Activated naive CD4-positive, alpha-beta T cell treated with Interleukin-2 at 50 U/mL for 16 hours (primary cell): Measurements from ENCODE around the gene CBLB.
A peak's percentile ranks its signal among the peaks of the same experiment; 100 is the strongest.
"Not testable (repeated sequence)": the region's sequence is repeated elsewhere in the genome, so short reads cannot be mapped to it uniquely, and the experiment has no call there.

Experiments
- DNase-seq: peaks from one replicate; pipeline ENCODE4 v3.0.0-alpha.2; 2020

CBLB gene

DNA sequence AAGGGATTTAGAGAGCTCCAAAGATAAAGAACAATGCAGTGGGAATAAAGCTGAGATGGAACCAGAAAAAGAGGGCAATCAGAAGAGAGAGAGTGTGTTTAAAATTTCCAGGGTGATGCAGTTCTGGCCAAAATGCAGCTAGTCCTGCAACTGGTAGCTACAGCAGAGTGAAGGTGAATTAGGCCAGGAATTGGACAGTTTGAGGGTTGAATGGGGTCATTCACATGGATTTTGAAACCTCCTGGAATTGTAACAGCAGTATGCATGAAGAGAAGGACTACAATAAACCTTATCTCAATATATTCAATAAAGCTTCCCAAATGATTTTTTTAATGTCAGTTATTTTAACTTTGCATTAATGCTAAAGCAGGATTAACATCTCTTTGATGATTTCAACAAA, 85.2 kb downstream of the CBLB start:
- no peak for DNase-seq

DNA sequence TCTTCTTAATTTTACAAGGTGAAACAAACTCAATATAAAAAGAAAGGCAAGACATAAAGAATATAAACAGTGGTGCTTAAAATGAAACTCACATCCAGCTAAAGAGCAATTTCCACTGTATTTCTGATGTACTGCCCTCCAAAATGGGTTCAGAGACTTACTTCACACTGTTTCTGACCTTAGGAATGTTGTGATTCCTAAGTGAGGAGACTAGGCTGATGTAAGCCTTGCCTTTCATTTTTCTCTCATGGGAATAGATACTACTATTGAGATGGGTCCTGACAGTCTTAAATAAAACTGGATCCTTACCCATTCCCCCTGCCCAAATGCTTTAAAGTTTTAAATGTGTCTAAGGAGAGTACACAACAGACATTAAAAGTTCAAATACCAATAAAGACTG, 86.9 kb downstream of the CBLB start:
- DNase-seq: no peak

DNA sequence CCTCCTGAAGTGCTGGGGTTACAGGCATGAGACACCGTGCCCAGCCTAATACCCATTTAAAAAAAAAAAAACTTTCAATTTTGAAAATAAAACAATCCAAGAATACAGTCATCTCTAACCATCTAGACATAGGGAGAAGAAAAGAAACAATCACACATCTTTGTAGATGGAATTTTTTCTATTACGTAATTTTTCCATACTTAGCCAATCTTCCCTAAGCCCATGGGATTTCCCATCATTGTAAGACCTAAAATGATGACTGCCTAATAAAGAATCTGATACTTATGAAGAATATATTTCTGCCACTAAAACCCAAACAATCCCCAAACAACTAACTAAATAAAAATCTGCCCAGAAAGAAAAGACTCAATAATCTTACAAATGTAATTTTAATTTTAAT, 88.7 kb downstream of the CBLB start:
- no peak for DNase-seq

DNA sequence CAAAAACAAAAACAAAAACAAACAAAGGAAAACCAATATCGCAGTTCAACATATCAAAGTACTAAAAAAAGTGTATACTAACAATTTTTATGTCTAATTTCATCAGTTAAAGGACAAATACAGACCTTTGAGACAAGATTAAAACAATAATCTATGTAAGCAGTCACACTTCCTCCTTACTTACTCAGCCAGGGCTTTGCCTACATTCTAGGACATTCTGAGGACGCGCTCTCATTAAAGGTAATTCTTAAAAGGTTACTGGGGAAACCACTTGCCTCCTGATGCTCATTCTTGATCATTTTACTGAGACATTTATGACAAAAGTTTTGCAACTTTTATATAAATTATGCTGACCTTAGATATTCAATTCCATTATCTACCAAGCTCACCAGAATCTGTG, 93.4 kb downstream of the CBLB start:
- DNase-seq: no peak

DNA sequence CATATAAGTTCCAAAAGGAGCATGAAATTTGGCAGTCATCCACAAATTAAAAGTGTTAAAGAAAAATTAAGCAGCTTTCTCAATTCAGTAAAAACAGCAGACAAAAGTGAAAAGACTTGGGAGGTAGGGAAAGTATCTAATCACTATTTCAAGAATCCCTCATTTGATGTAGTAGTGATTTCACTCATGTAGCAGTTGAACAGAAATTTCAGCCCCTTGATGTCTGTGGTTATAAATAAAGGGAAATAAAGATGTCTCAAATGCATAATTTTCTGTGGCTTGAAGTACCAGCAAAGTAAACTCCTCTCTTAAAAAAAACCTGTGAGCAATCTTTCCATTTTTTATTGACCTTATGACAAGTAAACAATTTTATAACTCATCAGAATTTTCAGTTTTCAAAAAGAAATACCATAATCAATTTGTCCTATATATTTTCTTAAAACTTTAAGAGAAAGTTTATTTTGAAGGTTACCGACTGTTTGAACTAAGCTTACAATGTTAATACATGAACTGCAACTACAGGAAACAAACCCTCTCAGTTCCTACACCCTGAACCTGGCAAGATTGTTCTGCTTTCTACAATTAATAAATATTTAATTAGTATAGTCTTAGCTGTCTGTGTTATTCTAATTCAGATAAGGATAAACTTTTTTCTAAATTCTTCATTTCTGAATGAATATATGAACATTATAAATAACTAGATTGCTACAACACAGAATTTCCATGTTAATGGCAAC, 94.2 kb downstream of the CBLB start:
- no peak for DNase-seq

DNA sequence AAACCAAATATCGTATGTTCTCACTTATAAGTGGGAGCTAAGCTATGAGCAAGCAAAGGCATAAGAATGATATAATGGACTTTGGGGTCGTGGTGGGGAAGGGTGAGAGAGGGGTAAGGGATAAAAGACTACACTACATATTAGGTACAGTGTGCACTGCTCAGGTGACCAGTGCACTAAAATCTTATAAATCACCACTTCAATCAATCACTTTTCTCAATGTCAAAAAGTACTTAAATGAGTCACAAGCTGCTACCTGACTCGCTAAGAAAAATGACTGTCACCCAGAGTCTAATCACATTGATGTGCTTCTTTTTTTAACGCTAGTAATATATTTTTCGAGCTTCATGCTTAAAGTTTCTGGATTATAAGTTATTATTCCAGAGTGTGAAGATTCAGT, 95.5 kb downstream of the CBLB start:
- no peak for DNase-seq

DNA sequence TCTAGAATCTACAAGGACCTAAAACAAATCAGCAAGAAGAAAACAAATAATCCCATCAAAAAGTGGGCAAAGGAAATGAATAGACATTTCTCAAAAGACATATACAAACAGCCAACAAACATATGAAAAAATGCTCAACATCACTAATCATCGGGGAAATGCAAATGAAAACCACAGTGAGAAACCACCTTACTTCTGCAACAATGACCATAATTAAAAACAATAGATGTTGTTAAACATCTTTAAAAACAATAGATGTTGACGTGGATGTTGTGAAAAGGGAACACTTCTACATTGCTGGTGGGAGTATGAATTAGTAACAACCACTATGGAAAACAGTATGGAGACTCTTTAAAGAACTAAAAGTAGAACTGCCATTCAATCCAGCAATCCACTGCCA, 96.2 kb downstream of the CBLB start:
- DNase-seq: no peak

DNA sequence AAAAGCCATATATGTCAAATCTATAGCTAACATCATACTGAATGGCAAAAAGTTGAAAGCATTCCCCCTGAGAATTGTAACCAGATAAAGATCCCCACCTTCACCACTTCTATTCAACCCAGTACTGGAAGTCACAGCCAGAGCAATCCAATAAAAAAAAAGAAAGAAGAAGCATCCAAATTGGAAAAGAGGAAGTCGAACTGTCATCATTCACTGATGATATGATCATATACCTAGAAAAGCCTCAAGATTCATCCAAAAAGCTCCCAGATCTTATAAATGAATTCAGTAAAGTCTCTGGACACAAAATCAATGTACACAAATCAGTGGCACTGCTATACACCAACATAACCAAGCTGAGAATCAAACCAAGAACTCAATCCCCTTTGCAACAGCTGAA, 97.4 kb downstream of the CBLB start:
- DNase-seq: no peak

DNA sequence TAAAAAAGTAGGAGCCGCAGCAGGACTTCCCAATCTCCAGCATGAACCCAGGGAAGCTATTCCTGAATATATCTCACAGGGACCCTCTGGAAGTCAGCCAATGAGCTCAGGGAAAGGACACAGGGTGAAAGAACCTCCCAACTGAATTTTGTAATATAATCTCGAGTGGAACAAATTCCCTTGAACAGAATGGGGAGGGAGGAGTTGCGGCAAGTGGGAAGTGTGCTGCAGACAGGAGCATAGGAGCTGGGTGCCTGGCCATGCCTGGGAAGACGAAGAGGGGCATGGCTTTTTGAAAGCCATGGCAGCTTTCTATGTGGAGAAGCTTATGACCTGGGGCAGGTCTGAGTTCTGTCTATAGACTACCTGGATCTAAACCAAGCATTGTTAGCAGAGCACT, 98.4 kb downstream of the CBLB start:
- DNase-seq: no peak

DNA sequence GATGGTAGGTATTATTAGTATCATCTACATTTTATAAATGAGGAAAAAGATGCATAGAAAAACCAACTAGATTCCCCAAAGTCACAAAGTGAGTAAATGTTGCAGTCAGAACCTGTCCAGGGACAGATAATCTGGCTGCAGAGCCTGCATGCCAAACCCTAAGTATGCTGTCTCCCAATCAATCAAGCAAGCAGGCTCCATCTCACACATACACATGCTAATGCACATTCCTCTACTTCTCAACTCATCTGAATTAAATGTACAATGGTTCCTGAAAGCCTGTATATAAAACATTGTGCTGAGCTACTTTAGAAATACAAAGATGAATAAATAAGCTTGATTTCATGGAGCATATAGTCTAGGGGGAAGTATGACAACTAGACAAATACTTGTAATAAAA, 101.0 kb downstream of the CBLB start:
- DNase-seq: no peak

DNA sequence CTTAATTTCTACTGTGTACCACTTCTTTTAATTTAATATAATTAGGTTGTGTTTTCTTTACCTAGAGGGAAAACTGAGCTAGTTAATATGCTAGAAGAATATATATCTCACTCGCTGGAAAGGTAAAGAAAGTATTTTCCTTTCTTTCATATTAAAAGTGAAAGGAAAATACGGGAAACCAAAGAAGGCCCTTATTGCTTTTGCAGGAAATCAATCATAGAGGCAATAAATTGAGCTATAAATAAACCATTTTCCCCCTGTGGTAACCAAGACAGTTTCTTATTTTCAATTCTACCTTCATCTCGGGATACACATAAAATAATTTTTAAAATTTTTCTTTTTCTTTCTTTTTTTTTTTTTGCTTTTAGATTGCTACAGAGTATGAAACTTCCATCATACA, 101.6 kb downstream of the CBLB start:
- DNase-seq: no peak

DNA sequence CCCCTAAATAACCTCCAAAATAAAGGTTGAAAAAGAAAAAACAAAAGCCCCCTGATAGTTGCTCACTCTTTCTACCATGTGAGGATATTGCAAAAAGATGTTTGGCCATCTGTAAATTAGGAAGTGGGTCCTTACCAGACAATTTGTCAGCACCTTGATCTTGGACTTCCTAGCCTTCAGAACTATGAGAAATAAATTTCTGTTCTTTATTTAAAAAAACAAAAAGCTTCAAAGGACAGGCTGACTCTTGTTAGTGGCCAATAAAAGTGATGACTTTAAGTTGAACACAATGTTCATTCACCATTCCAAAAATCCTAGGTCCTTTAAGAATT, 103.5 kb downstream of the CBLB start:
- no peak for DNase-seq

DNA sequence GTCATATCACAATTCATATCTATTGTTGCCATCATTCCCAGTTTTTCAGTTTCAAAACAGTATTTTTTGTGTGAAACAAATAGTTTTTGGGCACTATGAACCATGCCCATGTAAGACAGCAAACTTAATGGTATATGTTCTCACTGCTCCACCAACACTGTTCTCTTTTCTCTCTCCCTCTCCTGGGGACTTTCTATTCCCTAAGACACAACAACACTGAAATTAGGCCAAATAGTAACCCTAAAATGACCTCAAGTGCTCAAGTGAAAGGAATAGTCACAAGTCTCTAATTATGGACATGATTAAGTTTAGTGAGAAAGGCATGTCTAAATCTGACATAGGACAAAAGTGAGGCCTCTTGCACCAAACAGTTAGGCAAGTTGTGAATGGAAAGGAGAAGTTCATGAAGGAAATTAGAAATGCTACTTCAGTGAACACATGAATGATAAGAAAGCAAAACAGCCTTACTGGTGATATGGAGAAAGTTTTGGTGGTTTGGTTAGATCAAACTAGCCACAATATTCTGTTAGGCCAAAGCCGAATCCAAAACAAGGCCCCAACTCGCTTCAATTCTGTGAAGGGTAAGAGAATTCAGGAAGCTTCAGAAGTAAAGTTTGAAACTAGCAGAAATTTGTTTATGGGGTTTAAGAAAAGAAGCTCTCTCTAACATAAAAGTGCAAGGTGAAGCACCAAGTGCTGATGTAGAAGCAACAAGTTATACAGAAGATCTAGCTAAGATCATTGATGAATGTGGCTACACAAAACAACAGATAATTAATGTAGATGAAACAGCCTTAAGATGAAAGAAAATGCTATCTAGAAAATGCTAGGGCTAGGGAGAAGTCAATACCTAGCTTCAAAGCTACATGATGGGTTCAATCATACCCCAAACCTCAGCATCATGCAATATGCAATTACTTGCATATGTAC, 104.2 kb downstream of the CBLB start:
- DNase-seq: no peak

DNA sequence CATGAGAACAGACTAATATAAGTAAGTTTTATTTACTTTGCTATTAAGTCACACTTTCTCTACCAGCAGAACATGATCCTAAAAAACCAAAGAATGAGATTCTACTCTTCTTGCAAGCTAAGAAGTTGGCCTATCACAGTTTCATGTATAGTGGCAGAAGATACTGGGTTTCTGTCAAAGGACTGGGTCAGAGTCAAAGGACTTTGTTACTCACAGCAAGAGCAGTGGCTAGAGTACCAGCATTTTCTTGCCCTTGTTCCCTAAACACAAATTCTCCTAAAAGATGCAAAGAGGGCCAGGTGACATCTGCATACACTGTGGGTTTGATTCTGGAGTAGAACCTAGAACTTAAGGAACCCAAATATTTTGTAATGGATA, 105.2 kb downstream of the CBLB start:
- DNase-seq: no peak

DNA sequence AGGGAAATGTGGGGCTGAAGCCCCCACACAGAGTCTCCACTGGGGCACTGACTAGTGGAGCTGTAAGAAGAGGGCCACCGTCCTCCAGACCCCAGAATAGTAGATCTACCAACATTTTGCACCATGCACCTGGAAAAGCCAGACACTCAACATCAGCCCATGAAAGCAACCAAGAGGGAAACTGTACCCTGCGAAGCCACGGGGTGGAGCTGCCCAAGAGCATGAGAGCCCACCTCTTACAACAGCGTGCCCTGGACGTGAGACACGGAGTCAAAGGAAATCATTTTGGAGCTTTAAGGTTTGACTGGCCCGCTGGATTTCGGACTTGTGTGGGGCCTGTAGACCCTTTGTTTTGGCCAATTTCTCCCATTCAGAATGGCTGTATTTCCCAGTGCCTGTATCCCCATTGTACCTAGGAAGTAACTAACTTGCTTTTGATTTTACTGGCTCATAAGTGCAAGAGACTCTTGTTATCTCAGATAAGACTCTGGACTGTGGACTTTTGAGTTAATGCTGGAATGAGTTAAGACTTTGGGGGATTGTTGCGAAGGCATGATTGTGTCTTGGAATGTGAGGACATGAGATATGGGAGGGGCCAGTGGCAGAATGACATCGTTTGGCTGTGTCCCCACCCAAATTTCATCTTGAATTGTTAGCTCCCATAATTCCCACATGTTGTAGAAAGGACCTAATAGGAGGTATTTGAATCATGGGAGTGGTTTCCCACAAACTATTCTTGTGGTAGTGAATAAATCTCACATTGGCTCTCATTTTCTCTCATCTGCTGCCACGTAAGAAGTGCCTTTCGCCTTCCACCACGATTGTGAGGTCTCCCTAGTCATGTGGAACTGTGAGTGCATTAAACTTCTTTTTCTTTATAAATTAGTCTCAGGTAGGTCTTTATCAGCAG, 105.8 kb downstream of the CBLB start:
- DNase-seq: no peak

DNA sequence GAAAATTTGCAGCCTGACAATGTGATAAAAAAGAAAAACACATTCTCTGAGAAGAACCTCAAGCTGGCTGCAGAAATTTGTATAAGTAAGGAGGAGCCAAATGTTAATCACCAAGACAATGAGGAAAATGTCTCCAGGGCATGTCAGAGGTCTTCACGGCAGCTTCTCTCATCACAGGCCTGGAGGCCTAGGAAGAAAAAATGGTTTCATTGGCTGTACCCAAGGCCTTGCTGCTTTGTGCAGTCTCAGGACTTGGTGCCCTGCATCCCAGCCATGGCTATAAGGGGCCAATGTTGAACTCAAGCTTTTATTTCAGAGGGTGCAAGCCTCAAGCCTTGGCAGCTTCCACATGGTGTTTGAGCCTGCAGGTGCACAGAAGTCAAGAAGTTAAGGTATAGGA, 106.6 kb downstream of the CBLB start:
- DNase-seq: not testable (repeated sequence)

DNA sequence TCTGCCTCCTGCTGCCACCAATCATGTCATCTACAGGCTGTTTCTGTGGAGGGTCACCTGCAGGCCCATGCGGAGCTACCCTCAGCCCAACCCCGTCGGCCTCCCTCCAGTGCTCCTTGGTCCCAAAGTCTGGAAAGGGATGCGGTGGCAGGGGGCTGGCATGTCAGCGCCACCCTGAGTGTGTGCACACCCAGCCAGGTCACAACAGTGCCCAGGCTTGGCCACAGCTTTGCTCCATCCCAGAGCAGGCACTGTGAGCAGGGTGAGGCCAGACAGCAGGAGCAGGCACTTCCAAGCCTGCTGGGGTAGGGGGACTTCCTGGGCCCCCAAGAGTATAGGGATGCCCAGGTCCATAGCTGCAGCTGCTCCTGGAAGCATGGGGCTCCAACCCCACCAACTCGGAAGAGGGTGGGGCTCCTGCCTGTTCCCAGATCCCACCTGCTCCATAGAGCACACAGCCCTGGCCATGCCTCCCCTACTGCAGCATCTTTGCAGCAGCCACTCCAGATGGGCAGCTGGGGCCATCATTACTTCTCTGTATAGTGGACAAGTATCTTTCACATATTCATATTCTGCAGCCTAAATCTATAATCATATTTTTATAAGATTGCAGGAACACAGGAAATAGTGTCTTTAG, 109.3 kb downstream of the CBLB start:
- DNase-seq: no peak

DNA sequence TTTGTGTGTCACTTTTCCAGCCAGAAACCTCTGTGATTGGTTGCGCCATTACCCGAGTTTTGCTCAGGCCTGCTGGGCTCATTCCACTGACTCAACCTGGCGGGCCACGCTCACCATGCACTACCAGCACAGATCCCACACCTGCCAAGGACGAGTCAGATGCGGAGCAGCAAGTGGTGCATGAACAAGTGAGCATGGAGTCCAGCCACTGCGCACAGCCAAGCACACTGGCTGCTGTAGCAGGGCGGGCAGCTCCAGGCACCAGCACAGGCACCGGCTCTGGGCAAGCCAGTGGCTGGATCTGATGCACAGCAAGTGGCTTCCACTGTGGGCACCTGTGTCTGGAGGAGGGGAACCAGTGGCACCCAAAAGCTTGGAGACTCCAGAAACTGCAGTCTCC, 110.4 kb downstream of the CBLB start:
- DNase-seq: no peak

DNA sequence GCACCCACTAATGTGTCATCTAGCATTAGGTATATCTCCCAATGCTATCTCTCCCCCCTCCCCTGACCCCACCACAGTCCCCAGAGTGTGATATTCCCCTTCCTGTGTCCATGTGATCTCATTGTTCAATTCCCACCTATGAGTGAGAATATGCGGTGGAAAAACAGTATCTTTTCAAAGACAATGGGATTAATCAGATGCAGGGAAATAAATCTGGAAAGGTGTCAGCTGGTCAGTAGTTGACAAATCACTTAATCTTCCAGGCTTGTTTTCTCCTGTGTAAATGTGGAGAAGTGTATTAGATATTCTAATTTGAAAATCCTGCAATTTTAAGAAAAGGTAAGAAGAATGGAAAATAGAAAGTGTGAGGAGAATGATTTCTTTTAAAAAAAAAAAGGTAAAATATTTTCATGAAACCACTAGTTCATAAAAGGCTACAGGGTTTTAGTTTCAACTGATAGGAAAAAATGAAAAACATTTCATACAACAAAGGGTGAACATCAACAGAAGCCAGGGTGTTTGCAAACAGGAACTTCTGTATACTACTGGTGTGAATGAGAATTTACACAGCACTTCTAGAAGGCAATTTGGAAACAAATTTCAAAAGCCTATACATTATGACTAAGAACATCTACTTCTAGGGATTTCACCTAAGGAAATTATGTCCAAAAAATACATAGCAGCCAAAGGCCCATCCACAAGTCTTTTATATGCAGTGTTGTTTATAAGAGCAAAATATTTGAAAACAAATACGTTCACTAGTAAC, 113.5 kb downstream of the CBLB start:
- DNase-seq: no peak

DNA sequence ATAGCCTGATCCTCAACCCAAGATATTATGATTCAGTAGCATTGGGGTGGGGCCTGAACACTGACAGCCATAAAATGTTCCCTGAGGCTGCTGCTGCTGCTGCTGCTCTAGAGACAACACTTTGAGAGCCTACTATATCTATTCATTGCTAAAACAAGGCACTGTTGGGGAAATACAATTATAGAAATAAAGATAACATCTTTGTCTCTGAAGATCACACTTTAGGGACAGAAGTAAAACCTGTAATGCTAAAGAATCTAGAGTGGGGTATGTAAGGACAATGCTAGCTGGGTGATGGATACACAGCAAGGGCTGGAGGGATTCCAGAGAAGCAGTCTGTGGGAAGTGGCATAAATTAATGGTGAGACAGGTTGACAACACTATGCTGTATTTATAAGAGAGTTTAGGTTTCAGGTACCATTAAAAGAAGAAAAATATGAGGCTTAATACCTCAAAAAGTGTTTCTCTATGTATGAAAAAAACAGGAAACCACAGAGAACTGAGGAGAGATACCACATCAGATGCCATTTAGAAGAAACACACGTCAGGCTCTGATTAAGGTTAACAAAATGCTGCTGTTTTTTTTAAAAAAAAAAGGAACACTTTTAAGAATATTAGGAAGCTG, 115.9 kb downstream of the CBLB start:
- DNase-seq: peak; percentile 28

DNA sequence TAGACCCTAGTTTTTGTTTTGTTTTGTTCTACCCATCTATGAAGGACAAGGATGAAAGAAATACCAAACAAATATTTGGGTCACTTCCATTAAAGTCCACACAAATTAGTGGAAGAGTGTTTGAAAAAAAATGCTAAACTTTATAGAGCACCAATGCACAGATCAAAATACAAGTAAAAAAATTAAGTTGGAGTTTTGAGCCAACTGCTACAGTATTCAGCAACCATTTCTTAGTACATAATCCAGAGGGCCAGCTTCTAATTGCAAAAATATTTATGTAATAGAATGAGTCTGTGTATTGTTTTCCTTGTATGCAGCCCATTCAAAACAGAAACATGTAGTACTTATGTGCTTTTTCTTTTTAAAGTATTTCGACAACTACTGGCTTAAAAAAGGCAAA, 121.1 kb downstream of the CBLB start:
- no peak for DNase-seq

DNA sequence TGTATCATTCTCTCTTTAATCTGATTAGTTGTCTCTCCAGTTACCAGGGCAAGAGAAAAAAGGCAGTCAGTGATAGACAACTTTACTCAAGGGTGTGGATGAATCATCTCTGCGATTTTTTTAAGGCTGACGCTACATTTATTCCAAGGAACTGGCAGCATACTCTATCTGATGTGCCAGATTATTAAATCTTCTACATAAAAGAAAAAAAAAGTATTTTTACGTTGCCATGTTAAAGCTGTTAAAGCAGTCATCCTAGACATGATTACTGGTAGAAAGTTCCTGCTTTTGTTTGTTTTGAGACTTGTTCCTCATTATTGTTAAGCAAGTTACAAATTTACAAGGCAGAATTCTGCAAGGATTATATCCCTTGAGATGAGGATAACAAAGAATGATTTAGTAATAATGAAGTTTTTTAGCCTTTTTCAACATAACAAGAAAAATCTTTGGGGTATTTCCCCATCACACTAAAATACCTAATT, 121.7 kb downstream of the CBLB start:
- DNase-seq: no peak
